Body of pancreas (tissue), 4 donors: ENCODE data around the gene NT5C2. TPM values are rescaled to one million over a fixed set of nuclear protein-coding genes. Genes with fewer than 3 reads are reported as not detected.
A peak's percentile ranks its signal among the peaks of the same experiment; 100 is the strongest.

Experiments used
- ATAC-seq: fragments of 150-250 bp; one replicate; pipeline ENCODE4 v1.9.1; 2016
- DNase-seq, 4 donors: peaks; one replicate each; pipeline ENCODE4 v3.0.0-alpha.2; 2019
- H3K27ac ChIP-seq, 4 donors: fragments of 200-600 bp; sonication (generic); 1 replicate in 3 of 4; 2 replicates in 1 of 4; pipeline versions ENCODE4 v1.5.1 to v1.6.1; 2016 to 2019; ENCODE audit warnings: mild to moderate bottlenecking in 1 of 4, mixed read lengths in 1 of 4, moderate library complexity in 1 of 4
- H3K27me3 ChIP-seq, 2 donors: fragments of 200-600 bp; sonication (generic); one replicate each; pipeline ENCODE4 v1.6.0; 2016; ENCODE audit warnings: mild to moderate bottlenecking in 1 of 2
- H3K36me3 ChIP-seq, 2 donors: fragments of 200-600 bp; sonication (generic); replicated peaks in 1 of 2; 2 replicates each; pipeline ENCODE4 v1.5.1; 2016; ENCODE audit warnings: low read depth in 2 of 2; ENCODE audit not compliant: insufficient read depth in 1 of 2
- H3K4me1 ChIP-seq: fragments of 200-600 bp; sonication (generic); one replicate; pipeline ENCODE4 v1.6.0; 2016
- H3K4me3 ChIP-seq, 2 donors: fragments of 200-600 bp; sonication (generic); 1 replicate in 1 of 2; 2 replicates in 1 of 2; pipeline ENCODE4 v1.5.1; 2016 to 2019
- H3K9me3 ChIP-seq, 3 donors: fragments of 200-600 bp; sonication (generic); 1 replicate in 2 of 3; 2 replicates in 1 of 3; pipeline ENCODE4 v1.5.1; 2016
- CTCF ChIP-seq, 7 experiments: fragments of 450-650 bp in 4 of 7; fragments of 200-600 bp in 3 of 7; sonication (generic) in 3 of 7; IDR thresholded peaks; one replicate each; pipeline ENCODE4 v1.5.1; 2016 to 2019; ENCODE audit warnings: antibody characterized with exemption in 7 of 7
- POLR2A ChIP-seq, 3 donors: fragments of 450-650 bp; IDR thresholded peaks; one replicate each; pipeline ENCODE4 v1.6.1; 2016; ENCODE audit warnings: antibody characterized with exemption in 3 of 3, mild to moderate bottlenecking in 2 of 3
- WGBS, 2 donors: methylation state at CpG; one replicate each; pipeline ENCODE4 v1.1.5; 2017; 5-methylcytosine and 5-hydroxymethylcytosine counted together
- intact Hi-C: fragments of 100-400 bp; cut with DNase I; formaldehyde crosslinking; loops from one replicate; pipeline ENCODE4 v1.15.1; 2023
- total RNA-seq, 2 donors: library from RNA; depleted of rRNA; stranded (reverse); fragments of >200 nt; gene quantifications; one replicate each; pipeline ENCODE4 v1.1.0, GENCODE V29; 2016

NT5C2 gene
- total RNA-seq, 2 donors from 2014 or later, result 32.0 to 43.1 TPM

DNA sequence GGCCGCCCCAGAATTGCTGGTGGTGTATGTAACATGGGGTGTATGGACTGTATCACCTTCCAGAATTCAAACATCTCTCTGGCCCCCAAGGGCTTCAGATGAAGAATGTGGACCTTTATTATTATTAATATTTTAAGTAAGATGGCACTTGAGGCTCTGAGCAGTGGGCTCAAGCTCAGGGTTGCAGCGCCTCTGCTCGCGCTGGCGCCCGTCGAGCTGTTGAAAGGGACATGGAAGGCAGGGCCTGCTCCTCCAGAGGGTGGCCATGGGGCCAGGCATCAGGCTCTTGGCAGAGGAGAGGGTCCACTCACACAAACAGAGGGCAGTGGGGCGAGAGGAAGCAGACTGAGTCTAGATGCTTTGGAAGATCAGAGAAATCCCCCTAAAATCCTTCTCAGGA is 120.2 kb downstream of the NT5C2 start:
- H3K9me3 ChIP-seq, result no peaks in the 10 kb centered on the region
- ATAC-seq (no peak), DNase-seq (no peak)
- intact Hi-C loops, result no loop called here
- H3K27me3 ChIP-seq, result no peaks in the 10 kb centered on the region
- 93 to 95% methylated on average over 8 of the region's 8 CpGs for WGBS, 2 donors
- peaks cover 9% of the 10 kb centered on the region for H3K4me1 ChIP-seq
- H3K4me3 ChIP-seq, result no peak overlapping the region
- no peaks in the 10 kb centered on the region for H3K36me3 ChIP-seq
- TF ChIP-seq CTCF (IDR thresholded peaks at IDR 0.05) (no peak), POLR2A (IDR thresholded peaks at IDR 0.05) (no peak)
- H3K27ac ChIP-seq, result no peak overlapping the region

DNA sequence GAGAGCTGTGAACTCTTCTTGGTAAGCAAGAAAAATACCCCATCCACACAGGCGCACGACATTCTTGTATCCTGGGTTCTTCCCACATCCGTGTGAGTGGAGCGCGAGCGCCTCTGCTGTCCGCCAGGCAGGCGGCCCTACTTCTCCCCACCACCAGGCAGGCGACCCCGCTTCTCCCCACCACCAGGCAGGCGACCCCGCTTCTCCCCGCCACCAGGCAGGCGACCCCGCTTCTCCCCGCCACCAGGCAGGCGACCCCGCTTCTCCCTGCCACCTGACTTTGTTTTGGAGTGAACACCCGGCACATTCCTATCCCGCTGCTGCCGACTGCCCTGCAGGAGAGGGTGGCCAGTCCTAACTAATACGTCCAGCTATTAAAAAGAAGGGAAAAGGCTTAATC is 120.8 kb downstream of the NT5C2 start:
- DNase-seq (no peak), ATAC-seq (no peak)
- Histone ChIP-seq H3K36me3 (no peaks in the 10 kb centered on the region), H3K9me3 (no peaks in the 10 kb centered on the region), H3K4me1 (peaks cover 5% of the 10 kb centered on the region), H3K27ac (no peak overlapping the region), H3K27me3 (no peaks in the 10 kb centered on the region), H3K4me3 (no peak overlapping the region)
- 91 to 94% methylated on average over 22 of the region's 22 CpGs for whole genome bisulfite sequencing, 2 donors
- intact Hi-C loops, result no loop called here
- TF ChIP-seq POLR2A (IDR thresholded peaks at IDR 0.05), result no peak
- no peak for TF ChIP-seq CTCF (IDR thresholded peaks at IDR 0.05)

DNA sequence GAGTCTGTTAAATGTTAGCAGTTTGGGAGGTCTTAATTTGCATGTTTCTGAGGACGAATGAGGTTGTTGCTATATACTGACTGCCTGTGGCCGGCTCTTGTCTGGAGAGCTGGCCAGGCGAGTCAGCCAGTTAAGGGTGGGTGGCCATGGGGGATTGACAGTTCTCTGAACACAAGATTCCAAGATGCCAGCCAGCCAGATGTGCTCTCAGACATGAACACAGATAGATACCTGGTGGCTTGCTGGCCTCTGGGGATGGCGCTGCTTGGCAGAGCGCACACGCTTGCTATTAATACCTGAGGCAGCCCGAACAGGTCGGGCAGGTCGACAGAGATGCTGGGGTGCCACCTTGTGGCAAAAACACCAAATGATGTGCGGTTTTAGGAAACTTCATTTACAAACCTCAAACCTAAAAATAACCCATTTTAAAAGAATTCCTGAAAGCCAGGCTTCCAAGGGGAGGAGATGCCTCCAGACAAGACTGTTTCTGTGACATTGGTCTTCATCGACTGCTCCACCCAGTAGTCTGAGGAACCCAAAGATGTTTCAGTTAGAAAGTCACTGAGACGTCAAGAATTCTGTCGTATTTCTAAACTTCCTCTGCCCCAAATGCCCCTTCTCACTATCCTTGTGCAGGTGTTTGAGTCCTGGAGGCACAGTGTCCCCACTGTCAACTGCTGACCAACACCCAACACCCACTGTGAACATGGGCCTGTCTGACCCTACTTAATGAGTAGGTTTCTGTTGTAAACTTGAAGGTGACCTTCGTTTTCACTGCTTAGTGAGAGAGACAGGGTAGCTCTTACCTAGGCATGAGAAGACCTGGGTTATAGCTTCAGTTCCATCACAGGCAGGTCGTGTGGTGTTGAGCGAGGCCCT is 123.4 kb downstream of the NT5C2 start:
- ATAC-seq (peak; percentile 79), DNase-seq (peak; percentile 74 to 84 (median 77))
- intact Hi-C loops, result loop anchor here (5.0 kb wide), 2 partner anchors 157 to 237 kb away; no protein-coding TSS in a partner anchor
- no peaks in the 10 kb centered on the region for H3K27me3 ChIP-seq
- H3K9me3 ChIP-seq, result no peaks in the 10 kb centered on the region
- WGBS, 2 donors, result 37% methylated on average over 16 of the region's 16 CpGs
- H3K4me3 ChIP-seq, result no peak overlapping the region
- no peak overlapping the region for H3K27ac ChIP-seq
- no peaks in the 10 kb centered on the region for H3K36me3 ChIP-seq
- peak; percentile 44 to 85 (median 73) for TF ChIP-seq CTCF (IDR thresholded peaks at IDR 0.05)
- no peak for TF ChIP-seq POLR2A (IDR thresholded peaks at IDR 0.05)
- H3K4me1 ChIP-seq, result no peaks in the 10 kb centered on the region

GRCh38 chr10:103067956-103068355 is 125.1 kb downstream of the NT5C2 start:
- intact Hi-C loops, result loop anchor here (5.0 kb wide), 2 partner anchors 156 to 236 kb away; no protein-coding TSS in a partner anchor
- ATAC-seq, result no peak
- Histone ChIP-seq H3K27me3 (no peaks in the 10 kb centered on the region), H3K27ac (no peak overlapping the region), H3K9me3 (no peaks in the 10 kb centered on the region), H3K4me1 (no peaks in the 10 kb centered on the region), H3K4me3 (no peak overlapping the region), H3K36me3 (no peaks in the 10 kb centered on the region)
- no peak for DNase-seq
- WGBS, 2 donors, result 62 to 69% methylated on average over 6 of the region's 6 CpGs
- TF ChIP-seq POLR2A (IDR thresholded peaks at IDR 0.05) (no peak), CTCF (IDR thresholded peaks at IDR 0.05) (no peak)
